ENCODE measurements around the gene KCTD17. TPM values are rescaled to one million over a fixed set of nuclear protein-coding genes. Genes with fewer than 3 reads are reported as not detected.
A peak's percentile ranks its signal among the peaks of the same experiment; 100 is the strongest.

The KCTD17 gene
- total RNA-seq, 1 experiment from 2014 or later: 32.7 TPM

DNA sequence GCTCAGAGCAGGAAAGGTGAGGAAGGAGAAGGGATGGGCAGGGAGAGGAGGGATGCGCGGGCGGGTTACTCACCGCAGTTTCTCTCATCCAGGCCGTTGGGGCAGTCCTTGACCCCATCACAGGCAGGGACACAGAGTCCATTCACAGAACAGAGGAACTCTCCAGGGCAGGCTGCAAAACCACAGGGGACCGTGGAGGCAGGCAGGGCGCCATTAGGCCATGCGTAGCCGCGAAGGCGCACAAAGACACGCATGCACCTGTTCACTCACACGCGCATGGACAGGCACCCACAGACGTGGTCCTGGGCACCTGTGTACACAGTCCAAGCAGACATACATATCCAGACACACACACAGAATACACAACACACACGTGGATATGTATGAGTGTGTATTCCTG is 23.0 kb downstream of the KCTD17 start:
- no peak for ATAC-seq
- TF ChIP-seq TCF7L2 (IDR thresholded peaks at IDR 0.05; ENCODE audit: low read depth, low read length): no peak
- no peak for TF ChIP-seq SIN3A (IDR thresholded peaks at IDR 0.05; ENCODE audit: borderline replicate concordance, insufficient read depth, low read depth, low read length)
- no peak for TF ChIP-seq POLR2AphosphoS5 (IDR thresholded peaks at IDR 0.05; ENCODE audit: low read depth, low read length)
- TF ChIP-seq, protein P1, sequence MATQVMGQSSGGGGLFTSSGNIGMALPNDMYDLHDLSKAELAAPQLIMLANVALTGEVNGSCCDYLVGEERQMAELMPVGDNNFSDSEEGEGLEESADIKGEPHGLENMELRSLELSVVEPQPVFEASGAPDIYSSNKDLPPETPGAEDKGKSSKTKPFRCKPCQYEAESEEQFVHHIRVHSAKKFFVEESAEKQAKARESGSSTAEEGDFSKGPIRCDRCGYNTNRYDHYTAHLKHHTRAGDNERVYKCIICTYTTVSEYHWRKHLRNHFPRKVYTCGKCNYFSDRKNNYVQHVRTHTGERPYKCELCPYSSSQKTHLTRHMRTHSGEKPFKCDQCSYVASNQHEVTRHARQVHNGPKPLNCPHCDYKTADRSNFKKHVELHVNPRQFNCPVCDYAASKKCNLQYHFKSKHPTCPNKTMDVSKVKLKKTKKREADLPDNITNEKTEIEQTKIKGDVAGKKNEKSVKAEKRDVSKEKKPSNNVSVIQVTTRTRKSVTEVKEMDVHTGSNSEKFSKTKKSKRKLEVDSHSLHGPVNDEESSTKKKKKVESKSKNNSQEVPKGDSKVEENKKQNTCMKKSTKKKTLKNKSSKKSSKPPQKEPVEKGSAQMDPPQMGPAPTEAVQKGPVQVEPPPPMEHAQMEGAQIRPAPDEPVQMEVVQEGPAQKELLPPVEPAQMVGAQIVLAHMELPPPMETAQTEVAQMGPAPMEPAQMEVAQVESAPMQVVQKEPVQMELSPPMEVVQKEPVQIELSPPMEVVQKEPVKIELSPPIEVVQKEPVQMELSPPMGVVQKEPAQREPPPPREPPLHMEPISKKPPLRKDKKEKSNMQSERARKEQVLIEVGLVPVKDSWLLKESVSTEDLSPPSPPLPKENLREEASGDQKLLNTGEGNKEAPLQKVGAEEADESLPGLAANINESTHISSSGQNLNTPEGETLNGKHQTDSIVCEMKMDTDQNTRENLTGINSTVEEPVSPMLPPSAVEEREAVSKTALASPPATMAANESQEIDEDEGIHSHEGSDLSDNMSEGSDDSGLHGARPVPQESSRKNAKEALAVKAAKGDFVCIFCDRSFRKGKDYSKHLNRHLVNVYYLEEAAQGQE (IDR thresholded peaks at IDR 0.05; ENCODE audit: insufficient read depth in 1 of 2, low read depth in 2 of 2, low read length in 1 of 2): no peak
- TF ChIP-seq, protein P2, sequence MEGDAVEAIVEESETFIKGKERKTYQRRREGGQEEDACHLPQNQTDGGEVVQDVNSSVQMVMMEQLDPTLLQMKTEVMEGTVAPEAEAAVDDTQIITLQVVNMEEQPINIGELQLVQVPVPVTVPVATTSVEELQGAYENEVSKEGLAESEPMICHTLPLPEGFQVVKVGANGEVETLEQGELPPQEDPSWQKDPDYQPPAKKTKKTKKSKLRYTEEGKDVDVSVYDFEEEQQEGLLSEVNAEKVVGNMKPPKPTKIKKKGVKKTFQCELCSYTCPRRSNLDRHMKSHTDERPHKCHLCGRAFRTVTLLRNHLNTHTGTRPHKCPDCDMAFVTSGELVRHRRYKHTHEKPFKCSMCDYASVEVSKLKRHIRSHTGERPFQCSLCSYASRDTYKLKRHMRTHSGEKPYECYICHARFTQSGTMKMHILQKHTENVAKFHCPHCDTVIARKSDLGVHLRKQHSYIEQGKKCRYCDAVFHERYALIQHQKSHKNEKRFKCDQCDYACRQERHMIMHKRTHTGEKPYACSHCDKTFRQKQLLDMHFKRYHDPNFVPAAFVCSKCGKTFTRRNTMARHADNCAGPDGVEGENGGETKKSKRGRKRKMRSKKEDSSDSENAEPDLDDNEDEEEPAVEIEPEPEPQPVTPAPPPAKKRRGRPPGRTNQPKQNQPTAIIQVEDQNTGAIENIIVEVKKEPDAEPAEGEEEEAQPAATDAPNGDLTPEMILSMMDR (IDR thresholded peaks at IDR 0.05): no peak
- CTCF ChIA-PET: no interaction called here
- intact Hi-C loops (cut with micrococcal nuclease; ENCODE audit: unreplicated experiment) (no loop called here), in situ Hi-C loops (cut with HindIII; ENCODE audit: low pct_unique_long_range_greater_than_20kb, low sequenced_read_pairs) (no loop called here)
- BruUV-seq (replicated peaks): no TSS peak
- POLR2A ChIA-PET: no interaction called here
- DNase-seq (ENCODE audit: low read depth, low spot score): no peak
- Histone ChIP-seq H3K9me3 (ENCODE audit: control insufficient read depth, insufficient read depth, low read depth, low read length) (no peaks in the 10 kb centered on the region), H3K4me3 (ENCODE audit: low read depth in 2 of 2, low read length in 2 of 2) (no peak overlapping the region), H3K27me3 (ENCODE audit: control insufficient read depth, insufficient read depth, low read length) (no peaks in the 10 kb centered on the region), H3K36me3 (ENCODE audit: control insufficient read depth, insufficient read depth, low read length) (no peaks in the 10 kb centered on the region), H3K27ac (ENCODE audit: low read length) (no peak overlapping the region), H3K4me1 (ENCODE audit: control insufficient read depth, insufficient read depth, low read length) (no peaks in the 10 kb centered on the region)

DNA sequence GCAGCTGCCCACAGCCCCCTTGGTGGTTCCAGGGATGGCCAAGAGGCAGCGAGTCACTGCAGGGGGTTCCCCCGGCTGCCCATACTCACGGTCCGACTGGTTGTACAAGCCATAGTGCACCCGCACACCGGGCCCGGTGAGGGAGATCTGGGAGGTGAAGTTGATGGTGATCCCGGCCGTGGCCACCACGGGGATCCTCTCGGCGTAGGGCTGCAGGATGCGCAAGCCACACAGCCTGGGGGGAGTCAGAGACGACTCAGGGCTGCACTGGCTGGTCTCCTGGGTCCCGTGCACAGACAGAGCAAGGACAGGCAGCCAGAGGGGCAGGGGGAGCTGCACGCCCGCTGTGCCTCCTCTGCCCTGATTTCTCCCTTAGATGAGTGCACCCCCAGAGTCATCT is 23.5 kb downstream of the KCTD17 start:
- H3K27ac ChIP-seq (ENCODE audit: low read length): no peak overlapping the region
- H3K4me3 ChIP-seq (ENCODE audit: low read depth in 2 of 2, low read length in 2 of 2): no peak overlapping the region
- BruUV-seq (replicated peaks): no TSS peak
- ATAC-seq: peak; percentile 19; the same call in 1 of the 2 replicates
- intact Hi-C loops (cut with micrococcal nuclease; ENCODE audit: unreplicated experiment): no loop called here
- H3K4me1 ChIP-seq (ENCODE audit: control insufficient read depth, insufficient read depth, low read length): no peaks in the 10 kb centered on the region
- no peak for DNase-seq (ENCODE audit: low read depth, low spot score)
- ChIA-PET POLR2A (no interaction called here), CTCF (no interaction called here)
- H3K27me3 ChIP-seq (ENCODE audit: control insufficient read depth, insufficient read depth, low read length): no peaks in the 10 kb centered on the region
- no peaks in the 10 kb centered on the region for H3K9me3 ChIP-seq (ENCODE audit: control insufficient read depth, insufficient read depth, low read depth, low read length)
- no peak for TF ChIP-seq TCF7L2 (IDR thresholded peaks at IDR 0.05; ENCODE audit: low read depth, low read length)
- no peak for TF ChIP-seq SIN3A (IDR thresholded peaks at IDR 0.05; ENCODE audit: borderline replicate concordance, insufficient read depth, low read depth, low read length)
- TF ChIP-seq POLR2AphosphoS5 (IDR thresholded peaks at IDR 0.05; ENCODE audit: low read depth, low read length): no peak
- TF ChIP-seq, protein P2 (IDR thresholded peaks at IDR 0.05): no peak
- TF ChIP-seq, protein P1 (IDR thresholded peaks at IDR 0.05; ENCODE audit: insufficient read depth in 1 of 2, low read depth in 2 of 2, low read length in 1 of 2): no peak
- in situ Hi-C loops (cut with HindIII; ENCODE audit: low pct_unique_long_range_greater_than_20kb, low sequenced_read_pairs): no loop called here
- no peaks in the 10 kb centered on the region for H3K36me3 ChIP-seq (ENCODE audit: control insufficient read depth, insufficient read depth, low read length)

Data from Panc1 (cell line).